IPS DF 6.9 (cell line): ENCODE results near the gene SH2D3C.

Experiments used
- DNase-seq: peaks from one replicate; pipeline ENCODE4 v3.0.0-alpha.2; 2013; ENCODE audit warnings: low read depth, low spot score
- H3K27ac ChIP-seq: one replicate; pipeline ENCODE4 v1.5.1; 2013; ENCODE audit warnings: low read length, control low read depth
- H3K27me3 ChIP-seq: 2 replicates; pipeline ENCODE4 v1.6.1; 2013; ENCODE audit warnings: mild to moderate bottlenecking, low read length; ENCODE audit not compliant: control insufficient read depth, insufficient read depth
- H3K36me3 ChIP-seq: 2 replicates; pipeline ENCODE4 v1.6.1; 2013; ENCODE audit warnings: low read length; ENCODE audit not compliant: control insufficient read depth, insufficient read depth
- H3K4me1 ChIP-seq: 2 replicates; pipeline ENCODE4 v1.6.1; 2013; ENCODE audit warnings: low read length; ENCODE audit not compliant: control insufficient read depth, insufficient read depth
- H3K4me3 ChIP-seq: 2 replicates; pipeline ENCODE4 v1.5.1; 2013; ENCODE audit warnings: mild to moderate bottlenecking, low read length
- H3K9me3 ChIP-seq: 2 replicates; pipeline ENCODE4 v1.6.1; 2013; ENCODE audit warnings: low read length, inconsistent platforms; ENCODE audit not compliant: control insufficient read depth, insufficient read depth
- WGBS: extraction: QIAGEN DNeasy Blood & Tissue Kit; methylation state at CpG from one replicate; pipeline ENCODE4 v1.1.7; 2013; ENCODE audit warnings: mixed read lengths, missing lambda C conversion rate; ENCODE audit not compliant: insufficient read length, insufficient coverage; 5-methylcytosine and 5-hydroxymethylcytosine counted together

Gene SH2D3C

GRCh38 chr9:127693143-127693542 lies 85.3 kb downstream of the SH2D3C start:
- no peak for DNase-seq
- no CpG with 5 or more reads among the region's 10 CpGs for WGBS

GRCh38 chr9:127692071-127692470 lies 86.4 kb downstream of the SH2D3C start:
- DNase-seq = no peak
- Histone ChIP-seq H3K27me3 (no peaks in the 10 kb centered on the region), H3K4me3 (no peak overlapping the region), H3K36me3 (peaks cover 2% of the 10 kb centered on the region; the same call in 1 of the 2 replicates), H3K4me1 (no peaks in the 10 kb centered on the region), H3K27ac (no peak overlapping the region), H3K9me3 (no peaks in the 10 kb centered on the region)
- WGBS = no CpG with 5 or more reads among the region's 20 CpGs

More at GRCh38 chr9:127693143-127693542, 85.3 kb downstream of the SH2D3C start:
- Histone ChIP-seq H3K27ac (no peak overlapping the region), H3K36me3 (peaks cover 2% of the 10 kb centered on the region; the same call in 1 of the 2 replicates), H3K4me3 (no peak overlapping the region), H3K27me3 (no peaks in the 10 kb centered on the region), H3K4me1 (no peaks in the 10 kb centered on the region), H3K9me3 (no peaks in the 10 kb centered on the region)

DNA sequence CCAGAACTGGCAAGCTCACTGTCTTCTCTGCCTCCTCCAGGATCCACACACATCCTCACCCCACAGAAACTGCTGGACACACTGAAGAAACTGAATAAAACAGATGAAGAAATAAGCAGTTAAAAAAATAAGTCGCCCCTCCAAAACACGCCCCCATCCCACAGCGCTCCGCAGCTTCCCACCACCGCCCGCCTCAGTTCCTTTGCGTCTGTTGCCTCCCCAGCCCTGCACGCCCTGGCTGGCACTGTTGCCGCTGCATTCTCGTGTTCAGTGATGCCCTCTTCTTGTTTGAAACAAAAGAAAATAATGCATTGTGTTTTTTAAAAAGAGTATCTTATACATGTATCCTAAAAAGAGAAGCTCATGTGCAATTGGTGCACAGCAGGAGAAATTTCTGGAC lies 87.7 kb downstream of the SH2D3C start:
- H3K9me3 ChIP-seq = no peaks in the 10 kb centered on the region
- H3K36me3 ChIP-seq = peaks cover 2% of the 10 kb centered on the region; the same call in 1 of the 2 replicates
- H3K4me1 ChIP-seq = no peaks in the 10 kb centered on the region
- WGBS = no CpG with 5 or more reads among the region's 10 CpGs
- no peak overlapping the region for H3K4me3 ChIP-seq
- H3K27me3 ChIP-seq = no peaks in the 10 kb centered on the region
- no peak for DNase-seq
- H3K27ac ChIP-seq = no peak overlapping the region

DNA sequence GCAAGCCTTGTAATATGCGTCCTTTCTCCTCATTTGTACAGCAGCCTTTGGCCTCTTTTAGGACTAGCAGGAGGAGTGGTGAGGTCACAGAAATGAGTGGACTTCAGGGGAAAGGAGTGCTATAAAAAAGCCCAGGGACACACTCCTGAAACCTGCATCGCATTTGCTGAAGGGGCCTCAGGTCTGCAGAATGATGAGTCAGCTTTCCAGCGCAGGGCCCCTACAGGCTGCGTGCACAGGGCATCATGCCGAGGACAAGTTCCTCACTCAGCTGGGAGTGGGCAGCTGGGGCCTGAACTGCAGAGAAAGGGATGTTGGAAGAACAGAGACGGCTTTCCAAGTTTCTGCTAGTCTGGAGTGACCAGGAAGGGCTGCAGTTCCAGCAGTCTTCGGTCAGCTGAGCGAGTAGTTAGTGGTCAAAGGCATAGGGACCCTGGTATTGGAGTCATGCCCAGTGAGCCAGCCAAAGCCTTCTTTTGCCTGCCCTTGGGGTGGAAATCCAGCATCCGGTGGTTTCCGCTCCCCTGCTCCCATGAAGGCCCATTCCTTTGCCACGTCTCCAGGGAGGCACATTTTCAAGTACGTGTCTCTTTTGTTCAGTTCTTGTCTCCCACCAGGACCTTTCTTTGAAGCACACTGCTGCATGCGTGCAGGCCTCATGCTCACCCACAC lies 89.0 kb downstream of the SH2D3C start:
- H3K27me3 ChIP-seq = no peaks in the 10 kb centered on the region
- no peak overlapping the region for H3K27ac ChIP-seq
- H3K36me3 ChIP-seq = peaks cover 2% of the 10 kb centered on the region; the same call in 1 of the 2 replicates
- H3K4me3 ChIP-seq = no peak overlapping the region
- WGBS = no CpG with 5 or more reads among the region's 13 CpGs
- no peaks in the 10 kb centered on the region for H3K9me3 ChIP-seq
- no peak for DNase-seq
- no peaks in the 10 kb centered on the region for H3K4me1 ChIP-seq
